Activated CD4-positive, alpha-beta T cell treated with anti-CD3 and anti-CD28 coated beads for 24 hours (primary cell): ENCODE measurements around the gene PCSK1.
"Not testable (repeated sequence)": the region's sequence is repeated elsewhere in the genome, so short reads cannot be mapped to it uniquely, and the experiment has no call there.

Source experiments
- DNase-seq, 2 donors: peaks; one replicate each; pipeline ENCODE4 v3.0.0-alpha.2; 2020; ENCODE audit warnings: low read depth in 2 of 2

Gene PCSK1

DNA sequence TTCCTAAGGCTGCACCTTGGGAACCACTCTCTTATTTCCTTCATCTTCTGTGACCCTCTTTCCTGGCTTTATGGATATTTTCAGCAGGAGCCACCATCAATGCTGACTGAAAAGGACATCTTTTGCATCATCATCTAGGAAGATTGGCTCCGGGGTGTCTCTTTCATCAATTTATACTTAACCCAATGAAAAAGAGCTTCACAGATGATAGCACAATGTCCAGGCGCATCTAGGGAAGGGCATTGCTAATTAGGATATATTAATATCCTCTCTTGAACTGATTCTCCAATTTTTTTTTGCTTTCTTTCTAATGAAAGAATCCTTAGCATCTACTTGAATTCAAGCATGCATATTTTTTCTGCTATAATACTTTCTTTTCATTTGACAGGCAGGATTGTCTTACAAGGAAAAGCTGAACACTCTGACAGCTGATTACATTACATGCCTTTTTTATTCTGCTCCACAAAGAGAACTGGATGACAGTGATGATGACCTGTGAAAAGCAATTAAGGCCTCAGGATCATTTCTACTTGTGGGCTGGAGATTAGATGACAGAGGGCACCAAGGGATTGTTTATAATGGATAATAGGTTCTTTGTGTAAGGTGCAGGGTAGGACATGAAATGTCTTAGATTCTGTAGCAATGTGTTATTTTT lies 60.2 kb downstream of the PCSK1 start:
- DNase-seq, result no peak

DNA sequence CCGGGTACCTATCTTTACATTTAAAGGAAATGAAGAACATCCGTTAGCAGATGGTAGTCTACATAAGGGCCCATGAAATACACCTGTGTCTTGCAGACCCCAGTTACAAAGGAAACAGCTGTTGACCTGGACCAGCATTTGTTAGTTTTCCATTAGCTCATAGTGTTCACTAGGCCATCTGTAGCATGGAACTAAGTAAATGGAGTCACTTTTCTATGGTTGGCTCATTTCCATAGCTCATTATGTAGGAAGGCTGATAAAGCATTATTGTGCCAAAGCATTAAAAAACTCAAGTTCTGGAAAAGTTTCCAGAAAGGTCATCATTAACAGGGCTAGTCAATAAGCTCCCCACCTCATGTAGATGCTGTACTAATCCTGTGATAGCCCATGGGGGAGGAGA lies 62.1 kb downstream of the PCSK1 start:
- no peak for DNase-seq

DNA sequence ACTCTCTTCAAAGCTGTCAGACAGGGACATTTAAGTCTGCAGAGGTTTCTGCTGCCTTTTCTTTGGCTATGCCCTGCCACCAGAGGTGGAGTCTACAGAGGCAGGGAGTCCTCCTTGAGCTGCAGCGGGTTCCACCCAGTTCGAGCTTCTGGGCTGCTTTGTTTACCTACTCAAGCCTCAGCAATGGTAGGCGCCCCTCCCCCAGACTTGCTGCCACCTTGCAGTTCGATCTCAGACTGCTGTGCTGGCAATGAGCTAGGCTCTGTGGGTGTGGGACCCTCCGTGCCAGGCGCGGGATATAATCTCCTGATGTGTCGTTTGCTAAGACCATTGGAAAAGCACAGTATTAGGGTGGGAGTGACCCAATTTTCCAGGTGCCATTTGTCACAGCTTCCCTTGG lies 65.7 kb downstream of the PCSK1 start:
- DNase-seq, result not testable (repeated sequence)

DNA sequence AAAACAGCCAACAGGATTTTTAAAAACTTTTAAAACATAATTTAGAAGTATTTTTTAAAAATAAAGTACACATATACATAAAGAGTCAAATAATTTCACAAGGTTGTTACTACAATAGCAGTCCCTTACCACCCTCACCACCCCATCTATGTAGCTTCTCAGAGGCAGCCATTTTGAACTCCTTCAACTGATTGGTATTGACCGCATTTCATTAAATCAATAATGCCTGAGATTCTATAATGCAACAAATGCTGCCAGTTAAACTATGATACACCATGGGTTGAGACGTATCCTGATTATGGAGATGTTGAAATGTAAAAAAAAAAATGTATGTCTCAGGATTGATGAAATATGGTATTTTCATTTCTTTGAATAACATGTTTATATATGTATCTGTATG lies 78.8 kb downstream of the PCSK1 start:
- DNase-seq, result no peak

DNA sequence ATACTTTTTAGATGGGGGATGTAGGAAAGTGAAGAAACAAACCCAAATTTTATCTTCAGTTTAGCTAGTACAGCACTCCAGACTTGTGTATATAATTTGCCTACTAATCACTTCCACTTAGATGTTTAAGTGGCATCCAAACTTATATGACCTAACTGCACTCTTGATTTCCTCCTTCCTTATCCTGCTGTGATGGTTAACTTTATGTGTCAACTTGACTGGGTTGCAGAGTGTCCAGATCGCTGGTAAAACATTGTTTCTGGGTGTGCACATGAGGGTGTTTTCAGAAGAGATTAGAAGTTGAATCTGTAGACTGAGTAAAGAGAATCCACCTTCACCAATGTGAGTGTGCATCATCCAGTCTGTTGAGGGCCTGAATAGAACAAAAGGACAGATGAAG lies 79.8 kb downstream of the PCSK1 start:
- no peak for DNase-seq

- DNase-seq, result no peak
These were observed 82.4 kb downstream of the PCSK1 start for GRCh38 chr5:96350678-96351077.

GRCh38 chr5:96348536-96348935 lies 84.5 kb downstream of the PCSK1 start:
- DNase-seq, result no peak

- no peak for DNase-seq
These were observed 85.4 kb downstream of the PCSK1 start for GRCh38 chr5:96347502-96348292.

GRCh38 chr5:96344678-96345577 lies 88.1 kb downstream of the PCSK1 start:
- no peak for DNase-seq

DNA sequence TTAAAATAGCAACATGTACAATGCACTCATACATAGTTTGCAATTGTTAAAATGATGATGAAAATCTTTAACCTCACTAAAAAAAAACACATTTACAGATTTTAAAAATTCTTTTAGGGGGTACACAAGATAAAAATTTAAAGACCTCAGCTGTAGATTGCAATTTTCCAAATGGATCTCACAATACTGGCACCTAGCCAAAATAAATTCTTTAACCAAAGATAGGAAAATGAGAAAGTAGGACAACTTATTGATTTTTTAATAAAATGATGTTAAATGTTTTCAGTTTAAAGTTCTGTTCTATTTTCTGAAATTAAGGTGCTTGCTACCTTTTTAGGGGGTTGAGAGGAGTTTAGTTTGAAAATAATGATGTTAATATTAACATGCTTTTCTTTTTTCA lies 90.0 kb downstream of the PCSK1 start:
- DNase-seq, result no peak

- DNase-seq, result no peak
These were observed 90.5 kb downstream of the PCSK1 start for GRCh38 chr5:96342581-96342980.
